K562 (cell line): ENCODE results near the gene SCMH1. TPM values are rescaled to one million over a fixed set of nuclear protein-coding genes. Genes with fewer than 3 reads are reported as not detected.

Experiments used
- BCLAF1 ChIP-seq, 2 experiments: fragments of 450-650 bp in 1 of 2; IDR thresholded peaks; 2 replicates each; pipeline ENCODE4 v1.6.1; 2011 to 2017; ENCODE audit warnings: low read depth in 2 of 2, antibody characterized with exemption in 1 of 2, borderline replicate concordance in 1 of 2, low read length in 1 of 2, mild to moderate bottlenecking in 1 of 2, mixed read lengths in 1 of 2; ENCODE audit not compliant: control insufficient read depth in 1 of 2
- CBX8 ChIP-seq: fragments of 200-600 bp; sonication (generic); IDR thresholded peaks from 2 replicates; pipeline ENCODE4 v1.6.1; 2012; ENCODE audit warnings: borderline replicate concordance, mixed run types, low read depth, mild to moderate bottlenecking, moderate library complexity, mixed read lengths, low read length, control low read depth, inconsistent platforms; ENCODE audit not compliant: poor library complexity, severe bottlenecking; ENCODE audit errors: extremely low read depth
- CHD2 ChIP-seq: IDR thresholded peaks from 2 replicates; pipeline ENCODE4 v1.6.1; 2011; ENCODE audit warnings: low read depth, low read length
- CTCF ChIP-seq, 3 experiments: IDR thresholded peaks in 2 of 3; conservative IDR thresholded peaks in 1 of 3; 2 replicates each; pipeline ENCODE4 v1.5.1; 2011 to 2012; ENCODE audit warnings: low read length in 3 of 3, mild to moderate bottlenecking in 3 of 3, control low read depth in 2 of 3, improper control_type of control experiment in 1 of 3, inconsistent platforms in 1 of 3, low read depth in 1 of 3, mixed read lengths in 1 of 3, moderate library complexity in 1 of 3; ENCODE audit not compliant: insufficient read depth in 2 of 3
- ESRRA ChIP-seq: fragments of 450-650 bp; IDR thresholded peaks from 2 replicates; pipeline ENCODE4 v1.6.1; 2014; ENCODE audit warnings: low read depth, mild to moderate bottlenecking, moderate library complexity, borderline replicate concordance
- HEY1 ChIP-seq: fragments of 250-450 bp; sonication (Bioruptor Pico); IDR thresholded peaks from 2 replicates; pipeline ENCODE4 v1.5.0; 2020; ENCODE audit warnings: mild to moderate bottlenecking, moderate library complexity, borderline replicate concordance
- KAT8 ChIP-seq: fragments of 450-650 bp; IDR thresholded peaks from 2 replicates; pipeline ENCODE4 v1.6.1; 2016; ENCODE audit warnings: low read depth, mild to moderate bottlenecking
- MTA3 ChIP-seq: fragments of 450-650 bp; formaldehyde crosslinking; IDR thresholded peaks from 2 replicates; pipeline ENCODE4 v1.6.1; 2017; ENCODE audit warnings: mild to moderate bottlenecking, borderline replicate concordance
- RUNX1 ChIP-seq: sonication (generic); IDR thresholded peaks from 2 replicates; pipeline ENCODE4 v1.6.1; 2016; ENCODE audit warnings: antibody characterized with exemption, low read depth
- SMAD2 ChIP-seq: fragments of 150-350 bp; IDR thresholded peaks from 2 replicates; pipeline ENCODE4 v1.6.1; 2014; ENCODE audit warnings: low read depth, mild to moderate bottlenecking, low read length
- SP2 ChIP-seq: IDR thresholded peaks from 2 replicates; pipeline ENCODE4 v1.6.1; 2011; ENCODE audit warnings: mild to moderate bottlenecking, low read depth, low read length, moderate library complexity; ENCODE audit not compliant: poor library complexity, severe bottlenecking; ENCODE audit errors: extremely low read depth
- TEAD4 ChIP-seq, 2 experiments: sonication (generic) in 1 of 2; formaldehyde crosslinking in 1 of 2; IDR thresholded peaks; 2 replicates each; pipeline versions ENCODE4 v1.6.1 to v1.8.0; 2012 to 2022; ENCODE audit warnings: borderline replicate concordance in 1 of 2, inconsistent platforms in 1 of 2, low read length in 1 of 2, mild to moderate bottlenecking in 1 of 2, missing genetic modification reagents in 1 of 2
- TFE3 ChIP-seq: fragments of 450-650 bp; formaldehyde crosslinking; IDR thresholded peaks from 2 replicates; pipeline ENCODE4 v1.4.0; 2020; ENCODE audit warnings: mild to moderate bottlenecking, mixed read lengths
- ZFX ChIP-seq: sonication (generic); formaldehyde crosslinking; IDR thresholded peaks from 2 replicates; pipeline ENCODE4 v1.8.0; 2022; ENCODE audit warnings: mild to moderate bottlenecking, missing genetic modification reagents, moderate library complexity
- polyA plus RNA-seq, 8 experiments: library from polyadenylated mRNA; depleted of rRNA in 4 of 8; stranded (reverse) in 5 of 8; unstranded in 3 of 8; fragments of >200 nt; fragmentation: Nextera tagmentation in 2 of 8; fragmentation: Illumina TruSeq in 1 of 8; extraction: Ambion mirVana in 2 of 8; extraction: Trizol in 1 of 8; gene quantifications; 2 replicates each; pipeline versions ENCODE4 v1.2.1 to v1.2.3, GENCODE V29; 2011 to 2014; ENCODE audit warnings: inconsistent platforms in 1 of 8, missing spikeins in 1 of 8
- total RNA-seq, 7 experiments: library from RNA; depleted of rRNA in 6 of 7; stranded (reverse); fragments of >200 nt in 6 of 7; fragmentation: Illumina TruSeq in 2 of 7; extraction: Trizol in 2 of 7; gene quantifications; 2 replicates each; pipeline versions ENCODE4 v1.2.1 to v1.2.3, GENCODE V29; 2011 to 2021; ENCODE audit warnings: low replicate concordance in 1 of 7
- TF ChIP-seq, protein P1 (sequence below): fragments of 450-650 bp; conservative IDR thresholded peaks from 2 replicates; pipeline ENCODE4 v1.6.1; 2016; ENCODE audit warnings: missing genetic modification characterization, low read depth, mild to moderate bottlenecking, control low read depth, missing compliant biosample characterization

The SCMH1 gene
- total and polyA plus RNA-seq, 9 of the 15 experiments (the other 6 are each of a cell fraction or from before 2014, with no cell fraction given) = 8.5 to 37.0 (median 26.8) TPM

- TF ChIP-seq, protein P1, sequence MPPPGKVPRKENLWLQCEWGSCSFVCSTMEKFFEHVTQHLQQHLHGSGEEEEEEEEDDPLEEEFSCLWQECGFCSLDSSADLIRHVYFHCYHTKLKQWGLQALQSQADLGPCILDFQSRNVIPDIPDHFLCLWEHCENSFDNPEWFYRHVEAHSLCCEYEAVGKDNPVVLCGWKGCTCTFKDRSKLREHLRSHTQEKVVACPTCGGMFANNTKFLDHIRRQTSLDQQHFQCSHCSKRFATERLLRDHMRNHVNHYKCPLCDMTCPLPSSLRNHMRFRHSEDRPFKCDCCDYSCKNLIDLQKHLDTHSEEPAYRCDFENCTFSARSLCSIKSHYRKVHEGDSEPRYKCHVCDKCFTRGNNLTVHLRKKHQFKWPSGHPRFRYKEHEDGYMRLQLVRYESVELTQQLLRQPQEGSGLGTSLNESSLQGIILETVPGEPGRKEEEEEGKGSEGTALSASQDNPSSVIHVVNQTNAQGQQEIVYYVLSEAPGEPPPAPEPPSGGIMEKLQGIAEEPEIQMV = no peak
- TF ChIP-seq CTCF (IDR thresholded peaks at IDR 0.05 in 2 of 3, conservative IDR thresholded peaks at IDR 0.05 in 1 of 3; ENCODE audit: insufficient read depth in 2 of 3, low read depth in 1 of 3, low read length in 3 of 3) (peak; percentile 38 to 62 (median 43)), CHD2 (peak; percentile 87), SP2 (peak; percentile 85), RUNX1 (no peak), CBX8 (no peak), TFE3 (CRISPR knock-in tag) (no peak), KAT8 (no peak), SMAD2 (no peak), TEAD4 (IDR thresholded peaks at IDR 0.05; ENCODE audit: low read length) (no peak), TEAD4 (CRISPR knock-in tag; IDR thresholded peaks at IDR 0.05; ENCODE audit: borderline replicate concordance) (no peak), ZFX (CRISPR knock-in tag) (peak; percentile 52; the same call in 1 of the 2 replicates), ESRRA (no peak; the same call in 1 of the 2 replicates), HEY1 (no peak), MTA3 (no peak; the same call in 1 of the 2 replicates), BCLAF1 (IDR thresholded peaks at IDR 0.05; ENCODE audit: borderline replicate concordance in 1 of 2, control insufficient read depth in 1 of 2, low read depth in 2 of 2, low read length in 1 of 2) (no peak)
These were observed 262.7 kb downstream of the SCMH1 start, which contains the start of gene CTPS1 (continued) for GRCh38 chr1:40979241-40980067.
